HepG2 (cell line): ENCODE data around the gene FITM1. TPM values are rescaled to one million over a fixed set of nuclear protein-coding genes. Genes with fewer than 3 reads are reported as not detected.
A peak's percentile ranks its signal among the peaks of the same experiment; 100 is the strongest.

Experiments used
- ATAC-seq: fragments of 200-7000 bp; cut with Tn5 transposase; 3 replicates; pipeline ENCODE4 v1.9.1; 2020; ENCODE audit warnings: mild to moderate bottlenecking, moderate library complexity
- BruUV-seq: library from RNA; stranded (reverse); fragments of 400-500 nt; replicated peaks from 2 replicates; lab custom pipeline; 2021; lab: Mats Ljungman, UMichigan
- CTCF ChIA-PET: fragments of 300-600 bp; formaldehyde crosslinking; extraction: SDS; loops from one replicate; lab custom pipeline; 2021; ENCODE audit warnings: low total read pairs, inconsistent platforms, low intra/inter-chr PET ratio; lab: Yijun Ruan, JAX
- POLR2A ChIA-PET: fragments of 350-600 bp; sonication (Branson Sonifier 250); formaldehyde crosslinking; loops from one replicate; lab custom pipeline; 2020; ENCODE audit warnings: antibody characterized with exemption, inconsistent platforms; lab: Yijun Ruan, JAX
- DNase-seq: peaks from one replicate; pipeline ENCODE4 v3.0.0-alpha.2; 2015; ENCODE audit warnings: low spot score
- FAIRE-seq: peaks from 3 replicates; lab custom pipeline; 2011; peaks lifted over from hg19 to GRCh38; lab: Jason Lieb, UNC
- H2AFZ ChIP-seq: one replicate; pipeline ENCODE4 v1.6.1; 2011; ENCODE audit warnings: low read length, inconsistent platforms
- H3K27ac ChIP-seq: fragments of 300-600 bp; 3 replicates; pipeline ENCODE4 v1.8.0; 2011; ENCODE audit warnings: mixed run types, mild to moderate bottlenecking, mixed read lengths, low read length, inconsistent platforms; ENCODE audit not compliant: insufficient read depth; ENCODE audit errors: extremely low read length
- H3K27me3 ChIP-seq, 2 experiments: fragments of 200-600 bp in 1 of 2; 2 replicates in 1 of 2; 3 replicates in 1 of 2; pipeline versions ENCODE4 v1.6.0 to v1.8.0; 2011; ENCODE audit warnings: low read length in 2 of 2, mild to moderate bottlenecking in 2 of 2, moderate library complexity in 2 of 2, inconsistent platforms in 1 of 2; ENCODE audit not compliant: insufficient read depth in 2 of 2, control insufficient read depth in 1 of 2
- H3K36me3 ChIP-seq, 2 experiments: fragments of 200-600 bp in 1 of 2; replicated peaks in 1 of 2; 2 replicates in 1 of 2; 3 replicates in 1 of 2; pipeline versions ENCODE4 v1.5.1 to v1.8.0; 2011; ENCODE audit warnings: low read length in 2 of 2, inconsistent platforms in 1 of 2; ENCODE audit not compliant: insufficient read depth in 2 of 2, control insufficient read depth in 1 of 2
- H3K4me1 ChIP-seq: 2 replicates; pipeline ENCODE4 v1.5.1; 2012; ENCODE audit warnings: low read length, inconsistent platforms; ENCODE audit not compliant: insufficient read depth
- H3K4me2 ChIP-seq: 2 replicates; pipeline ENCODE4 v1.6.0; 2011; ENCODE audit warnings: low read depth, low read length, inconsistent platforms
- H3K4me3 ChIP-seq, 3 experiments: fragments of 200-600 bp in 1 of 3; sonication (generic), shearing (Covaris generic) in 1 of 3; replicated peaks in 1 of 3; 2 replicates each; pipeline ENCODE4 v1.5.1; 2011 to 2016; ENCODE audit warnings: low read length in 3 of 3, inconsistent platforms in 2 of 3, low read depth in 2 of 3, mild to moderate bottlenecking in 2 of 3, control low read depth in 1 of 3, mixed read lengths in 1 of 3; ENCODE audit not compliant: insufficient read depth in 1 of 3
- H3K79me2 ChIP-seq: one replicate; pipeline ENCODE4 v1.6.1; 2011; ENCODE audit warnings: low read length, inconsistent platforms; ENCODE audit not compliant: insufficient read depth
- H3K9ac ChIP-seq: 2 replicates; pipeline ENCODE4 v1.6.0; 2011; ENCODE audit warnings: mild to moderate bottlenecking, low read depth, low read length, inconsistent platforms; ENCODE audit not compliant: insufficient read depth
- H3K9me3 ChIP-seq: 2 replicates; pipeline ENCODE4 v1.5.1; 2012; ENCODE audit warnings: mild to moderate bottlenecking, low read length
- H4K20me1 ChIP-seq: 2 replicates; pipeline ENCODE4 v1.6.0; 2011; ENCODE audit warnings: inconsistent platforms, mild to moderate bottlenecking, low read length, moderate library complexity; ENCODE audit not compliant: insufficient read depth
- AHDC1 ChIP-seq: sonication (generic); formaldehyde crosslinking; IDR thresholded peaks from 2 replicates; pipeline ENCODE4 v1.5.1; 2020; ENCODE audit warnings: mild to moderate bottlenecking, missing genetic modification reagents, borderline replicate concordance
- FOXA1 ChIP-seq, 2 experiments: fragments of 450-650 bp in 1 of 2; sonication (generic) in 1 of 2; formaldehyde crosslinking in 1 of 2; IDR thresholded peaks; 2 replicates each; pipeline versions ENCODE4 v1.4.0 to v1.6.1; 2016 to 2020; ENCODE audit warnings: missing genetic modification reagents in 1 of 2
- IKZF1 ChIP-seq: fragments of 450-650 bp; IDR thresholded peaks from 2 replicates; pipeline ENCODE4 v1.7.1; 2016
- JARID2 ChIP-seq: sonication (generic); formaldehyde crosslinking; IDR thresholded peaks from 2 replicates; pipeline ENCODE4 v1.8.1; 2023; ENCODE audit warnings: missing genetic modification reagents, inconsistent platforms; ENCODE audit not compliant: insufficient replicate concordance
- MEIS1 ChIP-seq: sonication (generic); formaldehyde crosslinking; IDR thresholded peaks from 2 replicates; pipeline ENCODE4 v1.9.0; 2021; ENCODE audit warnings: mild to moderate bottlenecking, missing genetic modification reagents, moderate library complexity, borderline replicate concordance
- MZF1 ChIP-seq: sonication (generic); formaldehyde crosslinking; IDR thresholded peaks from 2 replicates; pipeline ENCODE4 v1.8.1; 2023; ENCODE audit warnings: mild to moderate bottlenecking, missing genetic modification reagents, borderline replicate concordance
- NFRKB ChIP-seq: fragments of 450-650 bp; IDR thresholded peaks from 2 replicates; pipeline ENCODE4 v1.6.1; 2017
- NONO ChIP-seq, 2 experiments: fragments of 450-650 bp in 1 of 2; sonication (generic) in 1 of 2; formaldehyde crosslinking in 1 of 2; IDR thresholded peaks in 1 of 2; conservative IDR thresholded peaks in 1 of 2; 2 replicates each; pipeline versions ENCODE4 v1.6.1 to v1.8.0; 2017 to 2022; ENCODE audit warnings: mild to moderate bottlenecking in 1 of 2, missing genetic modification reagents in 1 of 2, moderate library complexity in 1 of 2
- PHB2 ChIP-seq: fragments of 450-650 bp; IDR thresholded peaks from 2 replicates; pipeline ENCODE4 v1.6.1; 2018; ENCODE audit not compliant: partially characterized antibody
- PLRG1 ChIP-seq: fragments of 450-650 bp; conservative IDR thresholded peaks from 2 replicates; pipeline ENCODE4 v1.6.1; 2016
- POLR2AphosphoS5 ChIP-seq: IDR thresholded peaks from 2 replicates; pipeline ENCODE4 v1.6.1; 2012; ENCODE audit warnings: low read depth, low read length
- SKI ChIP-seq: fragments of 450-650 bp; IDR thresholded peaks from one replicate; pipeline ENCODE4 v1.6.1; 2018; ENCODE audit warnings: mild to moderate bottlenecking; ENCODE audit not compliant: partially characterized antibody
- SOX6 ChIP-seq, 2 experiments: fragments of 450-650 bp in 1 of 2; sonication (generic) in 1 of 2; formaldehyde crosslinking in 1 of 2; IDR thresholded peaks; 2 replicates each; pipeline versions ENCODE4 v1.4.0 to v1.6.1; 2017 to 2020; ENCODE audit warnings: antibody characterized with exemption in 1 of 2, mild to moderate bottlenecking in 1 of 2, missing genetic modification reagents in 1 of 2
- ZNF605 ChIP-seq: sonication (generic); formaldehyde crosslinking; IDR thresholded peaks from 2 replicates; pipeline ENCODE4 v1.8.0; 2022; ENCODE audit warnings: mild to moderate bottlenecking, missing genetic modification reagents
- whole genome bisulfite sequencing: methylation state at CpG from one replicate; pipeline ENCODE4 v1.1.6; 2017; ENCODE audit warnings: low lambda C conversion rate; 5-methylcytosine and 5-hydroxymethylcytosine counted together
- in situ Hi-C: cut with HindIII; loops from 2 replicates; pipeline ENCODE4 v1.10.0; 2017; ENCODE audit warnings: low pct_unique_long_range_greater_than_20kb; ENCODE audit not compliant: extremely low pct_ligation_motif_present
- intact Hi-C: fragments of 100-400 bp; cut with micrococcal nuclease; formaldehyde crosslinking; loops from one replicate; pipeline ENCODE4 v1.10.0; 2022; ENCODE audit not compliant: unreplicated experiment
- polyA plus RNA-seq, 8 experiments: library from polyadenylated mRNA; depleted of rRNA in 3 of 8; stranded (reverse) in 7 of 8; unstranded in 1 of 8; fragments of >200 nt; fragmentation: Illumina TruSeq in 4 of 8; extraction: Trizol in 4 of 8; gene quantifications; 2 replicates each; pipeline versions ENCODE4 v1.2.1 to v1.2.3, GENCODE V29; 2011 to 2016; ENCODE audit warnings: low read depth in 4 of 8, missing spikeins in 1 of 8, mixed read lengths in 1 of 8; ENCODE audit not compliant: insufficient read depth in 1 of 8
- total RNA-seq, 5 experiments: library from RNA; depleted of rRNA; stranded (reverse); fragments of >200 nt; fragmentation: Illumina TruSeq; extraction: Trizol; gene quantifications; 2 replicates each; pipeline ENCODE4 v1.2.3, GENCODE V29; 2016; ENCODE audit warnings: low read depth in 1 of 5

Gene FITM1
- total and polyA plus RNA-seq, 2 of the 13 experiments (the other 11 are each of a cell fraction or from before 2014, with no cell fraction given): 2.7 to 5.8 TPM

DNA sequence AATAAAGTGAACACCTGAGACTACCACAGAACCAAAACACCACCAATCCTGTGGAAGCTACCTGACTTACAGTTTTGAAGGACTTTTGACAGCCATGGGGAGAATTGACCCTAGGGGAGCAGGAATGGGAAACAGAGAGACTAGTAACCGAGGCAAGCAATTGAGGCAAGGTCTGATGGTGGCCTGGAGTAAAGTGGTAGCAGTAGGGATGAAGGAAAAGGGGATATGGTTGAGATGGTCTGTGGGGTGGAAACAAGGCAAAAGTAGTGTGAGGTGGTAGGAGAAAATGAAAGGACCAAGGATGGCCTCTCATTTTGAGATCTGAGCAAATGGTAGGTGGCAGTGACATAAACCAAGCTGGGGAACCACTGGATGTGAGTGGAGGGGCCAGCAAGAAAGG, 26.4 kb downstream of the FITM1 start:
- POLR2A ChIA-PET: interaction anchor here (0.6 to 11.8 kb wide), 4 partner anchors 8 to 86 kb away, joined by 5 to 233 read pairs (median 108); partner anchors contain the start of genes DCAF11, EMC9, NRL and PSME1
- 97% methylated on average over 1 of the region's 1 CpG for WGBS
- H2AFZ ChIP-seq: no peak overlapping the region
- ATAC-seq (no peak), FAIRE-seq (no peak), DNase-seq (no peak)
- H4K20me1 ChIP-seq: no peaks in the 10 kb centered on the region; the same call in 1 of the 2 replicates
- peaks cover 21% of the 10 kb centered on the region for H3K4me1 ChIP-seq
- H3K27ac ChIP-seq: no peak overlapping the region
- H3K27me3 ChIP-seq: no peaks in the 10 kb centered on the region; a peak in 1 of 5 replicates
- intact Hi-C loops: no loop called here
- no peaks in the 10 kb centered on the region for H3K9me3 ChIP-seq
- no peak overlapping the region for H3K4me3 ChIP-seq
- in situ Hi-C loops: no loop called here
- peaks cover 49 to 61% of the 10 kb centered on the region in 2 experiments for H3K36me3 ChIP-seq
- CTCF ChIA-PET: no interaction called here
- H3K4me2 ChIP-seq: no peak overlapping the region
- H3K9ac ChIP-seq: no peak overlapping the region
- no TSS peak for BruUV-seq
- TF ChIP-seq PLRG1 (0 out of 2 replicates have a peak, but pooled peaks have one; percentile 40), NFRKB (0 out of 2 replicates have a peak, but pooled peaks have one; percentile 29), SOX6 (IDR thresholded peaks at IDR 0.05) (peak; percentile 76; the same call in 1 of the 2 replicates), SOX6 (CRISPR knock-in tag; IDR thresholded peaks at IDR 0.05) (no peak), NONO (IDR thresholded peaks at IDR 0.05) (0 out of 2 replicates have a peak, but pooled peaks have one; percentile 29), NONO (CRISPR knock-in tag; conservative IDR thresholded peaks at IDR 0.05) (no peak), SKI (no peak), IKZF1 (peak; percentile 62; the same call in 1 of the 2 replicates), MEIS1 (CRISPR knock-in tag) (no peak), POLR2AphosphoS5 (0 out of 2 replicates have a peak, but pooled peaks have one; percentile 27), JARID2 (CRISPR knock-in tag) (no peak), FOXA1 (IDR thresholded peaks at IDR 0.05) (0 out of 2 replicates have a peak, but pooled peaks have one; percentile 33), FOXA1 (CRISPR knock-in tag; IDR thresholded peaks at IDR 0.05) (no peak), ZNF605 (CRISPR knock-in tag) (0 out of 2 replicates have a peak, but pooled peaks have one; percentile 21), MZF1 (0 out of 2 replicates have a peak, but pooled peaks have one; percentile 33), AHDC1 (CRISPR knock-in tag) (no peak), PHB2 (peak; percentile 56)
- H3K79me2 ChIP-seq: peaks cover 1% of the 10 kb centered on the region
